Astrocyte (in vitro differentiated cells and primary cell): ENCODE results near the gene STX10. TPM values are rescaled to one million over a fixed set of nuclear protein-coding genes. Genes with fewer than 3 reads are reported as not detected.

Source experiments
- DNase-seq: peaks from one replicate; pipeline ENCODE4 v3.0.0-alpha.2; 2010; ENCODE audit warnings: low read depth
- FAIRE-seq: peaks from 2 replicates; lab custom pipeline; 2011; peaks lifted over from hg19 to GRCh38; lab: Jason Lieb, UNC
- H2AFZ ChIP-seq: 2 replicates; pipeline ENCODE4 v1.6.0; 2012; ENCODE audit warnings: low read depth, low read length, inconsistent platforms
- H3K27ac ChIP-seq: 2 replicates; pipeline ENCODE4 v1.5.1; 2011; ENCODE audit warnings: low read depth, low read length, inconsistent platforms
- H3K27me3 ChIP-seq: 2 replicates; pipeline ENCODE4 v1.6.0; 2011; ENCODE audit warnings: low read length, inconsistent platforms; ENCODE audit not compliant: insufficient read depth
- H3K36me3 ChIP-seq: 2 replicates; pipeline ENCODE4 v1.5.1; 2011; ENCODE audit warnings: low read length, inconsistent platforms; ENCODE audit not compliant: insufficient read depth
- H3K4me1 ChIP-seq: 2 replicates; pipeline ENCODE4 v1.5.1; 2011; ENCODE audit warnings: low read length, inconsistent platforms; ENCODE audit not compliant: insufficient read depth
- H3K4me2 ChIP-seq: 2 replicates; pipeline ENCODE4 v1.6.0; 2012; ENCODE audit warnings: low read length, inconsistent platforms
- H3K4me3 ChIP-seq: 2 replicates; pipeline ENCODE4 v1.5.1; 2011; ENCODE audit warnings: low read depth, mild to moderate bottlenecking, low read length, inconsistent platforms; ENCODE audit not compliant: insufficient read depth
- H3K79me2 ChIP-seq: 2 replicates; pipeline ENCODE4 v1.6.0; 2012; ENCODE audit warnings: mild to moderate bottlenecking, low read length, inconsistent platforms; ENCODE audit not compliant: insufficient read depth
- H3K9ac ChIP-seq: 2 replicates; pipeline ENCODE4 v1.6.0; 2012; ENCODE audit warnings: mild to moderate bottlenecking, low read length, inconsistent platforms
- H3K9me3 ChIP-seq: 2 replicates; pipeline ENCODE4 v1.5.1; 2012; ENCODE audit warnings: low read depth, mild to moderate bottlenecking, low read length, inconsistent platforms; ENCODE audit not compliant: insufficient read depth
- H4K20me1 ChIP-seq: 2 replicates; pipeline ENCODE4 v1.6.0; 2012; ENCODE audit warnings: low read length, inconsistent platforms; ENCODE audit not compliant: insufficient read depth
- H3K27ac Mint-ChIP-seq: one replicate; pipeline ENCODE4 v1.8.0; 2021; ENCODE audit warnings: mild to moderate bottlenecking, mixed read lengths; ENCODE audit not compliant: unreplicated experiment
- H3K27me3 Mint-ChIP-seq: one replicate; pipeline ENCODE4 v1.8.0; 2021; ENCODE audit warnings: low read depth, mixed read lengths; ENCODE audit not compliant: unreplicated experiment
- H3K36me3 Mint-ChIP-seq: one replicate; pipeline ENCODE4 v1.8.0; 2021; ENCODE audit warnings: low read depth, mixed read lengths; ENCODE audit not compliant: unreplicated experiment
- H3K4me1 Mint-ChIP-seq: one replicate; pipeline ENCODE4 v1.8.0; 2021; ENCODE audit warnings: low read depth, mixed read lengths; ENCODE audit not compliant: unreplicated experiment
- H3K4me3 Mint-ChIP-seq: one replicate; pipeline ENCODE4 v1.8.0; 2021; ENCODE audit warnings: mild to moderate bottlenecking, moderate library complexity, mixed read lengths; ENCODE audit not compliant: unreplicated experiment
- H3K9me3 Mint-ChIP-seq: one replicate; pipeline ENCODE4 v1.8.0; 2021; ENCODE audit warnings: mild to moderate bottlenecking, mixed read lengths; ENCODE audit not compliant: unreplicated experiment
- CTCF ChIP-seq: IDR thresholded peaks from 2 replicates; pipeline ENCODE4 v1.5.1; 2011; ENCODE audit warnings: low read depth, mild to moderate bottlenecking, inconsistent platforms, low read length, moderate library complexity; ENCODE audit not compliant: insufficient read depth
- EZH2 ChIP-seq: IDR thresholded peaks from 2 replicates; pipeline ENCODE4 v1.6.1; 2012; ENCODE audit warnings: mild to moderate bottlenecking, low read length, inconsistent platforms; ENCODE audit not compliant: insufficient read depth
- total RNA-seq: library from RNA; stranded (reverse); gene quantifications from 2 replicates; pipeline ENCODE4 v1.2.1, GENCODE V29; 2021

The STX10 gene
- total RNA-seq, 1 donor from 2014 or later = 39.7 TPM

GRCh38 chr19:13097463-13098258 lies 52.5 kb downstream of the STX10 start:
- H3K27ac ChIP-seq = no peak overlapping the region
- peaks cover 10% of the 10 kb centered on the region for H3K9me3 Mint-ChIP-seq
- TF ChIP-seq CTCF (no peak), EZH2 (no peak)
- FAIRE-seq (no peak), DNase-seq (no peak)
- H3K4me3 Mint-ChIP-seq = no peak overlapping the region
- H3K36me3 ChIP-seq = no peaks in the 10 kb centered on the region
- no peak overlapping the region for H3K27ac Mint-ChIP-seq
- H3K4me2 ChIP-seq = peak overlapping the region; percentile 5
- peaks cover 5% of the 10 kb centered on the region for H3K36me3 Mint-ChIP-seq
- peaks cover 38% of the 10 kb centered on the region for H3K27me3 Mint-ChIP-seq
- H3K4me3 ChIP-seq = no peak overlapping the region
- H2AFZ ChIP-seq = no peak overlapping the region
- H3K9ac ChIP-seq = no peak overlapping the region
- H3K79me2 ChIP-seq = no peaks in the 10 kb centered on the region
- peaks cover 21% of the 10 kb centered on the region for H3K4me1 ChIP-seq
- H4K20me1 ChIP-seq = peaks cover 6% of the 10 kb centered on the region
- H3K4me1 Mint-ChIP-seq = peaks cover 5% of the 10 kb centered on the region
- H3K27me3 ChIP-seq = no peaks in the 10 kb centered on the region
- H3K9me3 ChIP-seq = no peaks in the 10 kb centered on the region

GRCh38 chr19:13097033-13097462 lies 53.1 kb downstream of the STX10 start:
- Histone ChIP-seq H3K4me2 (no peak overlapping the region), H3K79me2 (no peaks in the 10 kb centered on the region), H3K27me3 (no peaks in the 10 kb centered on the region), H3K27ac (no peak overlapping the region), H3K9ac (no peak overlapping the region), H3K4me3 (no peak overlapping the region), H3K4me1 (peaks cover 23% of the 10 kb centered on the region), H3K36me3 (no peaks in the 10 kb centered on the region), H4K20me1 (peaks cover 6% of the 10 kb centered on the region), H3K9me3 (no peaks in the 10 kb centered on the region), H2AFZ (no peak overlapping the region)
- FAIRE-seq = no peak
- Mint-ChIP-seq H3K4me3 (no peak overlapping the region), H3K4me1 (peaks cover 7% of the 10 kb centered on the region), H3K36me3 (peaks cover 5% of the 10 kb centered on the region), H3K9me3 (peaks cover 10% of the 10 kb centered on the region), H3K27me3 (peaks cover 38% of the 10 kb centered on the region), H3K27ac (no peak overlapping the region)
- TF ChIP-seq CTCF (no peak), EZH2 (no peak)
- no peak for DNase-seq
